ENCODE measurements around the gene PACSIN2. TPM values are rescaled to one million over a fixed set of nuclear protein-coding genes. Genes with fewer than 3 reads are reported as not detected.
A peak's percentile ranks its signal among the peaks of the same experiment; 100 is the strongest.

PACSIN2 gene
- total RNA-seq, 1 donor from 2014 or later: 87.8 TPM

- no peaks in the 10 kb centered on the region for H3K9me3 ChIP-seq (ENCODE audit: insufficient read depth, low read depth, low read length)
- H3K27me3 ChIP-seq (ENCODE audit: insufficient read depth, low read length): no peaks in the 10 kb centered on the region
- peak overlapping the region; percentile 99 for H3K27ac Mint-ChIP-seq (ENCODE audit: unreplicated experiment)
- peak overlapping the region; percentile 98 for H3K27ac ChIP-seq (ENCODE audit: low read depth, low read length)
- FAIRE-seq (no peak), DNase-seq (ENCODE audit: low read depth) (no peak)
- H3K36me3 Mint-ChIP-seq (ENCODE audit: low read depth, unreplicated experiment): peaks cover 4% of the 10 kb centered on the region
- no peaks in the 10 kb centered on the region for H3K36me3 ChIP-seq (ENCODE audit: insufficient read depth, low read length)
- peaks cover 58% of the 10 kb centered on the region for H3K4me1 ChIP-seq (ENCODE audit: insufficient read depth, low read length)
- TF ChIP-seq CTCF (IDR thresholded peaks at IDR 0.05; ENCODE audit: insufficient read depth, low read depth, low read length): no peak
- TF ChIP-seq EZH2 (IDR thresholded peaks at IDR 0.05; ENCODE audit: insufficient read depth, low read length): no peak
- H3K4me2 ChIP-seq (ENCODE audit: low read length): peak overlapping the region; percentile 82
- peaks cover 92% of the 10 kb centered on the region for H3K79me2 ChIP-seq (ENCODE audit: insufficient read depth, low read length)
- H3K4me3 Mint-ChIP-seq (ENCODE audit: unreplicated experiment): peak overlapping the region; percentile 28
- H3K4me3 ChIP-seq (ENCODE audit: insufficient read depth, low read depth, low read length): no peak overlapping the region
- no peaks in the 10 kb centered on the region for H3K9me3 Mint-ChIP-seq (ENCODE audit: unreplicated experiment)
- peaks cover 30% of the 10 kb centered on the region for H4K20me1 ChIP-seq (ENCODE audit: insufficient read depth, low read length)
- H3K4me1 Mint-ChIP-seq (ENCODE audit: low read depth, unreplicated experiment): peaks cover 65% of the 10 kb centered on the region
- no peak overlapping the region for H2AFZ ChIP-seq (ENCODE audit: low read depth, low read length)
- peak overlapping the region; percentile 86 for H3K9ac ChIP-seq (ENCODE audit: low read length)
- no peaks in the 10 kb centered on the region for H3K27me3 Mint-ChIP-seq (ENCODE audit: low read depth, unreplicated experiment)
These were observed 80.6 kb downstream of the PACSIN2 start for GRCh38 chr22:42934338-42934737.

GRCh38 chr22:42933485-42934091 is 81.4 kb downstream of the PACSIN2 start:
- H3K79me2 ChIP-seq (ENCODE audit: insufficient read depth, low read length): peaks cover 95% of the 10 kb centered on the region
- H3K9me3 ChIP-seq (ENCODE audit: insufficient read depth, low read depth, low read length): no peaks in the 10 kb centered on the region
- H3K27me3 ChIP-seq (ENCODE audit: insufficient read depth, low read length): no peaks in the 10 kb centered on the region
- peaks cover 37% of the 10 kb centered on the region for H4K20me1 ChIP-seq (ENCODE audit: insufficient read depth, low read length)
- H3K4me3 ChIP-seq (ENCODE audit: insufficient read depth, low read depth, low read length): peak overlapping the region; percentile 44
- H3K9me3 Mint-ChIP-seq (ENCODE audit: unreplicated experiment): no peaks in the 10 kb centered on the region
- no peaks in the 10 kb centered on the region for H3K36me3 ChIP-seq (ENCODE audit: insufficient read depth, low read length)
- H3K27ac Mint-ChIP-seq (ENCODE audit: unreplicated experiment): peak overlapping the region; percentile 99
- H3K9ac ChIP-seq (ENCODE audit: low read length): peak overlapping the region; percentile 86
- peaks cover 4% of the 10 kb centered on the region for H3K36me3 Mint-ChIP-seq (ENCODE audit: low read depth, unreplicated experiment)
- peak overlapping the region; percentile 82 for H3K4me2 ChIP-seq (ENCODE audit: low read length)
- H3K27ac ChIP-seq (ENCODE audit: low read depth, low read length): peak overlapping the region; percentile 98
- no peaks in the 10 kb centered on the region for H3K27me3 Mint-ChIP-seq (ENCODE audit: low read depth, unreplicated experiment)
- TF ChIP-seq EZH2 (IDR thresholded peaks at IDR 0.05; ENCODE audit: insufficient read depth, low read length) (no peak), CTCF (IDR thresholded peaks at IDR 0.05; ENCODE audit: insufficient read depth, low read depth, low read length) (no peak)
- FAIRE-seq (peak; percentile 82), DNase-seq (ENCODE audit: low read depth) (peak; percentile 97)
- H2AFZ ChIP-seq (ENCODE audit: low read depth, low read length): no peak overlapping the region
- peaks cover 61% of the 10 kb centered on the region for H3K4me1 Mint-ChIP-seq (ENCODE audit: low read depth, unreplicated experiment)
- peaks cover 51% of the 10 kb centered on the region for H3K4me1 ChIP-seq (ENCODE audit: insufficient read depth, low read length)
- peak overlapping the region; percentile 62 for H3K4me3 Mint-ChIP-seq (ENCODE audit: unreplicated experiment)

- Histone ChIP-seq H3K79me2 (ENCODE audit: insufficient read depth, low read length) (peaks cover 95% of the 10 kb centered on the region), H4K20me1 (ENCODE audit: insufficient read depth, low read length) (peaks cover 42% of the 10 kb centered on the region), H2AFZ (ENCODE audit: low read depth, low read length) (no peak overlapping the region), H3K27ac (ENCODE audit: low read depth, low read length) (peak overlapping the region; percentile 98), H3K9me3 (ENCODE audit: insufficient read depth, low read depth, low read length) (no peaks in the 10 kb centered on the region), H3K4me1 (ENCODE audit: insufficient read depth, low read length) (peaks cover 45% of the 10 kb centered on the region), H3K9ac (ENCODE audit: low read length) (peak overlapping the region; percentile 86), H3K36me3 (ENCODE audit: insufficient read depth, low read length) (no peaks in the 10 kb centered on the region), H3K4me3 (ENCODE audit: insufficient read depth, low read depth, low read length) (peak overlapping the region; percentile 44), H3K4me2 (ENCODE audit: low read length) (peak overlapping the region; percentile 82), H3K27me3 (ENCODE audit: insufficient read depth, low read length) (no peaks in the 10 kb centered on the region)
- Mint-ChIP-seq H3K9me3 (ENCODE audit: unreplicated experiment) (no peaks in the 10 kb centered on the region), H3K4me3 (ENCODE audit: unreplicated experiment) (peak overlapping the region; percentile 62), H3K27ac (ENCODE audit: unreplicated experiment) (peak overlapping the region; percentile 99), H3K36me3 (ENCODE audit: low read depth, unreplicated experiment) (peaks cover 4% of the 10 kb centered on the region), H3K27me3 (ENCODE audit: low read depth, unreplicated experiment) (no peaks in the 10 kb centered on the region), H3K4me1 (ENCODE audit: low read depth, unreplicated experiment) (peaks cover 55% of the 10 kb centered on the region)
- DNase-seq (ENCODE audit: low read depth) (peak; percentile 41), FAIRE-seq (peak; percentile 37)
- no peak for TF ChIP-seq EZH2 (IDR thresholded peaks at IDR 0.05; ENCODE audit: insufficient read depth, low read length)
- no peak for TF ChIP-seq CTCF (IDR thresholded peaks at IDR 0.05; ENCODE audit: insufficient read depth, low read depth, low read length)
These were observed 82.0 kb downstream of the PACSIN2 start for GRCh38 chr22:42932857-42933484.

Data from astrocyte (in vitro differentiated cells and primary cell).